Common myeloid progenitor, CD34-positive (primary cell): Measurements from ENCODE around the gene RELA.

Source experiments
- CTCF ChIA-PET: fragments of 350-600 bp; sonication (Branson Sonifier 250); formaldehyde crosslinking; loops from one replicate; lab custom pipeline; 2021; ENCODE audit warnings: antibody characterized with exemption; lab: Charles Lee
- POLR2A ChIA-PET: fragments of 350-600 bp; sonication (Branson Sonifier 250); formaldehyde crosslinking; loops from one replicate; lab custom pipeline; 2021; ENCODE audit warnings: antibody characterized with exemption; lab: Charles Lee
- DNase-seq, 3 donors: peaks; one replicate each; pipeline versions ENCODE4 v3.0.0 to v3.0.0-alpha.2; 2013
- H3K27ac ChIP-seq, 2 experiments: 1 replicate in 1 of 2; 2 replicates in 1 of 2; pipeline ENCODE4 v1.7.0; 2013; ENCODE audit warnings: inconsistent platforms in 2 of 2, low read length in 2 of 2, mild to moderate bottlenecking in 2 of 2, low read depth in 1 of 2, moderate library complexity in 1 of 2; ENCODE audit not compliant: severe bottlenecking in 2 of 2, insufficient read depth in 1 of 2, poor library complexity in 1 of 2
- H3K27me3 ChIP-seq, 5 experiments: replicated peaks in 2 of 5; 1 replicate in 3 of 5; 2 replicates in 2 of 5; pipeline versions ENCODE4 v1.6.1 to v1.7.0; 2013; ENCODE audit warnings: low read length in 4 of 5, mild to moderate bottlenecking in 2 of 5, moderate library complexity in 2 of 5, inconsistent platforms in 1 of 5; ENCODE audit not compliant: insufficient read depth in 5 of 5, control insufficient read depth in 4 of 5
- H3K36me3 ChIP-seq, 4 experiments: 1 replicate in 2 of 4; 2 replicates in 2 of 4; pipeline versions ENCODE4 v1.6.1 to v1.7.0; 2013; ENCODE audit warnings: low read length in 3 of 4, control low read depth in 1 of 4, mild to moderate bottlenecking in 1 of 4; ENCODE audit not compliant: control insufficient read depth in 4 of 4, insufficient read depth in 4 of 4
- H3K4me1 ChIP-seq, 4 experiments: 1 replicate in 3 of 4; 2 replicates in 1 of 4; pipeline versions ENCODE4 v1.6.1 to v1.7.1; 2013; ENCODE audit warnings: low read length in 3 of 4, mild to moderate bottlenecking in 3 of 4, control low read depth in 1 of 4, inconsistent platforms in 1 of 4, moderate library complexity in 1 of 4; ENCODE audit not compliant: control insufficient read depth in 4 of 4, insufficient read depth in 4 of 4; ENCODE audit errors: control extremely low read depth in 1 of 4
- H3K4me3 ChIP-seq, 7 experiments: 1 replicate in 4 of 7; 2 replicates in 3 of 7; pipeline versions ENCODE4 v1.5.1 to v1.7.0; 2013; ENCODE audit warnings: mild to moderate bottlenecking in 7 of 7, low read length in 6 of 7, moderate library complexity in 6 of 7, inconsistent platforms in 2 of 7, low read depth in 2 of 7, control low read depth in 1 of 7; ENCODE audit not compliant: insufficient read depth in 4 of 7, control insufficient read depth in 1 of 7; ENCODE audit errors: extremely low read depth in 1 of 7
- H3K9me3 ChIP-seq, 5 experiments: 1 replicate in 4 of 5; 2 replicates in 1 of 5; pipeline versions ENCODE4 v1.6.1 to v1.7.1; 2013; ENCODE audit warnings: low read length in 4 of 5, mild to moderate bottlenecking in 2 of 5, inconsistent platforms in 1 of 5, low read depth in 1 of 5, moderate library complexity in 1 of 5; ENCODE audit not compliant: control insufficient read depth in 4 of 5, insufficient read depth in 2 of 5; ENCODE audit errors: control extremely low read depth in 1 of 5
- WGBS: methylation state at CpG from one replicate; pipeline ENCODE4 v1.1.5; 2013; ENCODE audit not compliant: insufficient coverage; 5-methylcytosine and 5-hydroxymethylcytosine counted together

The RELA gene

DNA sequence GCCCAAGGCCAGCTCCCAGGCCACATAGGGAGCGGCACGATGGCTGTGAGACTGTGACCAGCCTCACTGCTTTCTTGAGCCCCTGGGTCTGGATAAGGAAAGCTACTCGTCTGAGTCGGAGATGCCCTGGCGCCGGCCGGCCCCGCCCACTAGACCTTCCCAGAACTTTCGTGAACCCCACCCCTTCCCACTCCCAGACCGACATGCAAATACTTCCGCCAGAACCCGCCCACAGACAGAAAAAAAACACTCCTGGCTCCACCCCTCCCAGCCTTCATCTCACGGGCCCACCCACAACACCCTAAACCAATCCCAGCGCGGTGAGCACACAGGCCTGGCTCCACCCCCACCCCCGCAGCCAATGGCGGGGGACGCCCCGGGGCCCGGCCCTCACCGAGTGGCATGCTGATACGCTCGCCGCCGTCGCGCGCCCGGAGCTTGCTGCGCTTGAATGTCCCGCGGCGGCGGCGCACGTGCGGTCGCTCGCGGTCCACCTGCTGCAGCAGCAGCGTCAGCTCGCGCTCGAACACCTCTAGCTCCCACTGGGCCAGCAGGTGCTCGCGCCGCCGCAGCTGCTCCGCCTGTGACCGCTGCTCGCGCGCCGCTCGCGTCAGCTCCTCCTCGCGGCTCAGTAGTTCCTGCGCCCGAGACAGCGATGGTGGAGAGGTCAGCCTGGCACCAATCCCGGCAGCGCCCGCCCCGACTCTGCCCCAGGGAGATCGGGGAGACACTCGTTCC lies 55.7 kb downstream of the RELA start:
- Histone ChIP-seq H3K27ac (no peak overlapping the region), H3K4me3 (no peak overlapping the region), H3K9me3 (no peaks in the 10 kb centered on the region), H3K27me3 (no peaks in the 10 kb centered on the region), H3K36me3 (peaks cover 7 to 82% (median 61%) of the 10 kb centered on the region in 4 experiments), H3K4me1 (peaks cover 5 to 31% (median 30%) of the 10 kb centered on the region in 4 experiments)
- peak in 2 of 3 donors; percentile 39 to 41 for DNase-seq
- 96% methylated on average over 60 of the region's 67 CpGs for WGBS
- ChIA-PET POLR2A (no interaction called here), CTCF (interaction anchor here (16.3 kb wide), 1 partner anchor 14 kb away, joined by 229 read pairs; the partner anchor contains the start of gene KCNK7)

- peaks cover 7 to 82% (median 67%) of the 10 kb centered on the region in 4 experiments for H3K36me3 ChIP-seq
- no peak for DNase-seq
- H3K4me3 ChIP-seq, result no peak overlapping the region
- H3K9me3 ChIP-seq, result no peaks in the 10 kb centered on the region
- no peaks in the 10 kb centered on the region for H3K27me3 ChIP-seq
- H3K4me1 ChIP-seq, result peaks cover 0 to 3% (median 2%) of the 10 kb centered on the region in 4 experiments
- ChIA-PET CTCF (interaction anchor here (0.9 to 16.3 kb wide), 9 partner anchors 8 to 176 kb away, joined by 3 to 229 read pairs (median 4); partner anchors contain the start of genes EHBP1L1, KCNK7 and PCNX3), POLR2A (no interaction called here)
- H3K27ac ChIP-seq, result no peak overlapping the region
- WGBS, result 100% methylated on average over 1 of the region's 1 CpG
Measured at GRCh38 chr11:65604258-65604657, 58.5 kb downstream of the RELA start.
